DND-41 (cell line): ENCODE measurements around the gene ITGA2B.

Experiments
- ATAC-seq: fragments of 200-7000 bp; cut with Tn5 transposase; 3 replicates; pipeline ENCODE4 v1.9.1; 2021; ENCODE audit warnings: low read depth; ENCODE audit not compliant: insufficient read depth
- DNase-seq: peaks from one replicate; pipeline ENCODE4 v3.0.0-alpha.2; 2020
- H2AFZ ChIP-seq: 2 replicates; pipeline ENCODE4 v1.6.0; 2012; ENCODE audit warnings: low read depth, low read length
- H3K27ac ChIP-seq: 2 replicates; pipeline ENCODE4 v1.5.1; 2012; ENCODE audit warnings: low read length, inconsistent platforms
- H3K27me3 ChIP-seq: fragments of 200-600 bp; sonication (generic); 2 replicates; pipeline ENCODE4 v1.6.0; 2012; ENCODE audit warnings: low read length, mild to moderate bottlenecking, inconsistent platforms; ENCODE audit not compliant: insufficient read depth, poor library complexity
- H3K36me3 ChIP-seq: 2 replicates; pipeline ENCODE4 v1.5.1; 2012; ENCODE audit warnings: low read length, inconsistent platforms; ENCODE audit not compliant: insufficient read depth
- H3K4me1 ChIP-seq: 2 replicates; pipeline ENCODE4 v1.5.1; 2012; ENCODE audit warnings: mild to moderate bottlenecking, low read length; ENCODE audit not compliant: insufficient read depth
- H3K4me2 ChIP-seq: 2 replicates; pipeline ENCODE4 v1.6.0; 2012; ENCODE audit warnings: mild to moderate bottlenecking, moderate library complexity, low read length, inconsistent platforms; ENCODE audit not compliant: insufficient read depth
- H3K4me3 ChIP-seq, 2 experiments: fragments of 200-600 bp in 1 of 2; shearing (Covaris generic) in 1 of 2; 2 replicates each; pipeline ENCODE4 v1.5.1; 2012 to 2016; ENCODE audit warnings: inconsistent platforms in 2 of 2, low read length in 2 of 2, mild to moderate bottlenecking in 2 of 2, low read depth in 1 of 2, moderate library complexity in 1 of 2
- H3K79me2 ChIP-seq: 2 replicates; pipeline ENCODE4 v1.6.0; 2012; ENCODE audit warnings: low read length, inconsistent platforms; ENCODE audit not compliant: insufficient read depth
- H3K9ac ChIP-seq: 2 replicates; pipeline ENCODE4 v1.6.0; 2012; ENCODE audit warnings: low read depth, mild to moderate bottlenecking, inconsistent platforms, low read length, moderate library complexity
- H3K9me3 ChIP-seq: 2 replicates; pipeline ENCODE4 v1.5.1; 2012; ENCODE audit warnings: low read length, moderate library complexity, mild to moderate bottlenecking, inconsistent platforms; ENCODE audit not compliant: insufficient read depth, severe bottlenecking
- H4K20me1 ChIP-seq: 2 replicates; pipeline ENCODE4 v1.6.0; 2012; ENCODE audit warnings: low read length; ENCODE audit not compliant: insufficient read depth
- EZH2 ChIP-seq: IDR thresholded peaks from 3 replicates; pipeline ENCODE4 v1.6.1; 2012; ENCODE audit warnings: borderline replicate concordance, low read depth, mild to moderate bottlenecking, moderate library complexity, low read length, inconsistent platforms; ENCODE audit not compliant: severe bottlenecking
- TF ChIP-seq, protein P1 (sequence below): IDR thresholded peaks from 2 replicates; pipeline ENCODE4 v1.5.1; 2012; ENCODE audit warnings: borderline replicate concordance, low read length, moderate library complexity, mild to moderate bottlenecking; ENCODE audit not compliant: poor library complexity, severe bottlenecking; ENCODE audit errors: extremely low read depth

ITGA2B gene

DNA sequence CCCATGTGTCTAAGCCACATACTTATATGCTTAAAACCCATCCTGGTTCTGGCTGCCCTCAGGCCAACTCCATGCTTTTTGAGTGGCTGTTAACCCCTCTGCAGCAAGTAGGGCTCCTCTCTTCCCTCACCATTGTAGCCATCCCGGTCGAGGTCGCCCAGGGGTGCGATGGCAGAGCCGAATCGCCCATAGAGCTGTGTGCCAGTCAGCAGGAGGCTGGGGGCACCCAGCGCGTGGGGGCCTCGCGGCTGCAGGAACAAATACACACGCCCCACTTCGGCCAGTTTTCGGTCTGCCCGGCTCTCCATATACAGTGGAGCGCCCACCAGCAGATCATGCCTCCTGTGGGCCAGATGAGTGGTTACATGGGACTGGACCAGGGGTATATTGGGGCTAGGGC, 6.1 kb downstream of the ITGA2B start:
- H2AFZ ChIP-seq: no peak overlapping the region
- H3K27me3 ChIP-seq: peaks cover 2% of the 10 kb centered on the region
- H3K27ac ChIP-seq: no peak overlapping the region
- no peak overlapping the region for H3K4me3 ChIP-seq
- TF ChIP-seq, protein P1, sequence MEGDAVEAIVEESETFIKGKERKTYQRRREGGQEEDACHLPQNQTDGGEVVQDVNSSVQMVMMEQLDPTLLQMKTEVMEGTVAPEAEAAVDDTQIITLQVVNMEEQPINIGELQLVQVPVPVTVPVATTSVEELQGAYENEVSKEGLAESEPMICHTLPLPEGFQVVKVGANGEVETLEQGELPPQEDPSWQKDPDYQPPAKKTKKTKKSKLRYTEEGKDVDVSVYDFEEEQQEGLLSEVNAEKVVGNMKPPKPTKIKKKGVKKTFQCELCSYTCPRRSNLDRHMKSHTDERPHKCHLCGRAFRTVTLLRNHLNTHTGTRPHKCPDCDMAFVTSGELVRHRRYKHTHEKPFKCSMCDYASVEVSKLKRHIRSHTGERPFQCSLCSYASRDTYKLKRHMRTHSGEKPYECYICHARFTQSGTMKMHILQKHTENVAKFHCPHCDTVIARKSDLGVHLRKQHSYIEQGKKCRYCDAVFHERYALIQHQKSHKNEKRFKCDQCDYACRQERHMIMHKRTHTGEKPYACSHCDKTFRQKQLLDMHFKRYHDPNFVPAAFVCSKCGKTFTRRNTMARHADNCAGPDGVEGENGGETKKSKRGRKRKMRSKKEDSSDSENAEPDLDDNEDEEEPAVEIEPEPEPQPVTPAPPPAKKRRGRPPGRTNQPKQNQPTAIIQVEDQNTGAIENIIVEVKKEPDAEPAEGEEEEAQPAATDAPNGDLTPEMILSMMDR: no peak
- TF ChIP-seq EZH2: no peak
- H3K9me3 ChIP-seq: no peaks in the 10 kb centered on the region
- H3K4me2 ChIP-seq: no peak overlapping the region
- H3K36me3 ChIP-seq: no peaks in the 10 kb centered on the region
- peaks cover 10% of the 10 kb centered on the region for H3K4me1 ChIP-seq
- no peaks in the 10 kb centered on the region for H3K79me2 ChIP-seq
- no peak overlapping the region for H3K9ac ChIP-seq
- H4K20me1 ChIP-seq: no peaks in the 10 kb centered on the region; the same call in 1 of the 2 replicates
- ATAC-seq: no peak
- no peak for DNase-seq

DNA sequence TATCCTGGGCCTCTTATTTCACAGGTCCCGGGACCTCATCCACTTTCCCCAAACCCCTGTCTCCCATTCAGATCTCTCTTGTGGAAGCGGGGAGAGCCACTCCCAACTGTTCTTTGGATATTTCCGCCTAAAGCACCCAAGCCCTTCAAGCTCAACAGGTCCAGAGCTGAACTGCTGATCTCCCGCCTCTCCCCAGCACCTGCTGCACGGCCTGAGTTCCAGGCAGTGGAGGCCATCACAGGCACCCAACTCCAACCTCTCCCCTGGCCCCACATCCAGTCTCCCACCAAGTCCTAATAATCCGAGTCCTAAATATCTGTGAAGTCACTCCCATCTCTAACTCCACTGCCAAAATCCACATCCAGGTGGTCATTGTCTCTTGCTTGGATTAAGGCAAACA, 6.5 kb downstream of the ITGA2B start:
- Histone ChIP-seq H3K4me3 (no peak overlapping the region), H3K9ac (no peak overlapping the region), H3K36me3 (no peaks in the 10 kb centered on the region), H3K27ac (no peak overlapping the region), H4K20me1 (no peaks in the 10 kb centered on the region; the same call in 1 of the 2 replicates), H3K9me3 (no peaks in the 10 kb centered on the region), H3K27me3 (peaks cover 2% of the 10 kb centered on the region), H3K79me2 (no peaks in the 10 kb centered on the region), H2AFZ (no peak overlapping the region), H3K4me1 (peaks cover 10% of the 10 kb centered on the region), H3K4me2 (no peak overlapping the region)
- DNase-seq (no peak), ATAC-seq (no peak)
- no peak for TF ChIP-seq EZH2
- TF ChIP-seq, protein P1: no peak

DNA sequence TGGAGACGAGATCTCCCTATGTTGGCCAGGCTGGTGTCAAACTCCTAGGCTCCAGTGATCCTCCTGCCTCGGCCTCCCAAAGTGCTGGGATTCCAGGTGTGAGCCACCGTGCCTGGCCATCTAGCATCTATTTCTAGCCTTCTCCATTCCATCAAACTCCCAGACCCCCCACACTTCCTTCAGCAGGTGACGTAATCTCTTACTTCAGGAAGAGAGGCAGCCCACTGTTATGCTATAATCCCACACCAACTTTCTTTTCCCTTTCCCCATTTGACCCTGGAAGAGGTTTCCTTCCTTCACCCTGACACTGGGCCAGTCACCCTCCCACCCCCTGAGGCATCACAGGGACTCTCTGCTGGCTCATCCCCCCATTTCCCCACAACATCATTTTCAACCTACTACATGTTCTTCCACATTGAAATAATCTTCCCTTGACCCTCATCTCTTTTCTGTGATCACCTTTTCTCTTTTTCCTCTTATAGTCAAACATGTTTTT, 7.6 kb downstream of the ITGA2B start:
- Histone ChIP-seq H2AFZ (no peak overlapping the region), H3K4me2 (no peak overlapping the region), H3K27me3 (peaks cover 2% of the 10 kb centered on the region), H3K9me3 (no peaks in the 10 kb centered on the region), H4K20me1 (no peaks in the 10 kb centered on the region; the same call in 1 of the 2 replicates), H3K79me2 (no peaks in the 10 kb centered on the region), H3K27ac (no peak overlapping the region), H3K9ac (no peak overlapping the region), H3K4me3 (no peak overlapping the region), H3K36me3 (no peaks in the 10 kb centered on the region), H3K4me1 (peaks cover 10% of the 10 kb centered on the region)
- no peak for TF ChIP-seq EZH2
- TF ChIP-seq, protein P1: no peak
- no peak for DNase-seq
- no peak for ATAC-seq
